HepG2 (cell line): ENCODE data around the gene ZSWIM5. TPM values are rescaled to one million over a fixed set of nuclear protein-coding genes. Genes with fewer than 3 reads are reported as not detected.
"Not testable (repeated sequence)": the region's sequence is repeated elsewhere in the genome, so short reads cannot be mapped to it uniquely, and the experiment has no call there.

ENCODE experiments used
- ATAC-seq: fragments of 200-7000 bp; cut with Tn5 transposase; 3 replicates; pipeline ENCODE4 v1.9.1; 2020; ENCODE audit warnings: mild to moderate bottlenecking, moderate library complexity
- BruUV-seq: library from RNA; stranded (reverse); fragments of 400-500 nt; replicated peaks from 2 replicates; lab custom pipeline; 2021; lab: Mats Ljungman, UMichigan
- CTCF ChIA-PET: fragments of 300-600 bp; formaldehyde crosslinking; extraction: SDS; loops from one replicate; lab custom pipeline; 2021; ENCODE audit warnings: low total read pairs, inconsistent platforms, low intra/inter-chr PET ratio; lab: Yijun Ruan, JAX
- POLR2A ChIA-PET: fragments of 350-600 bp; sonication (Branson Sonifier 250); formaldehyde crosslinking; loops from one replicate; lab custom pipeline; 2020; ENCODE audit warnings: antibody characterized with exemption, inconsistent platforms; lab: Yijun Ruan, JAX
- DNase-seq: peaks from one replicate; pipeline ENCODE4 v3.0.0-alpha.2; 2015; ENCODE audit warnings: low spot score
- FAIRE-seq: peaks from 3 replicates; lab custom pipeline; 2011; peaks lifted over from hg19 to GRCh38; lab: Jason Lieb, UNC
- H2AFZ ChIP-seq: one replicate; pipeline ENCODE4 v1.6.1; 2011; ENCODE audit warnings: low read length, inconsistent platforms
- H3K27ac ChIP-seq: fragments of 300-600 bp; 3 replicates; pipeline ENCODE4 v1.8.0; 2011; ENCODE audit warnings: mixed run types, mild to moderate bottlenecking, mixed read lengths, low read length, inconsistent platforms; ENCODE audit not compliant: insufficient read depth; ENCODE audit errors: extremely low read length
- H3K27me3 ChIP-seq, 2 experiments: fragments of 200-600 bp in 1 of 2; 2 replicates in 1 of 2; 3 replicates in 1 of 2; pipeline versions ENCODE4 v1.6.0 to v1.8.0; 2011; ENCODE audit warnings: low read length in 2 of 2, mild to moderate bottlenecking in 2 of 2, moderate library complexity in 2 of 2, inconsistent platforms in 1 of 2; ENCODE audit not compliant: insufficient read depth in 2 of 2, control insufficient read depth in 1 of 2
- H3K36me3 ChIP-seq, 2 experiments: fragments of 200-600 bp in 1 of 2; replicated peaks in 1 of 2; 2 replicates in 1 of 2; 3 replicates in 1 of 2; pipeline versions ENCODE4 v1.5.1 to v1.8.0; 2011; ENCODE audit warnings: low read length in 2 of 2, inconsistent platforms in 1 of 2; ENCODE audit not compliant: insufficient read depth in 2 of 2, control insufficient read depth in 1 of 2
- H3K4me1 ChIP-seq: 2 replicates; pipeline ENCODE4 v1.5.1; 2012; ENCODE audit warnings: low read length, inconsistent platforms; ENCODE audit not compliant: insufficient read depth
- H3K4me2 ChIP-seq: 2 replicates; pipeline ENCODE4 v1.6.0; 2011; ENCODE audit warnings: low read depth, low read length, inconsistent platforms
- H3K4me3 ChIP-seq, 3 experiments: fragments of 200-600 bp in 1 of 3; sonication (generic), shearing (Covaris generic) in 1 of 3; replicated peaks in 1 of 3; 2 replicates each; pipeline ENCODE4 v1.5.1; 2011 to 2016; ENCODE audit warnings: low read length in 3 of 3, inconsistent platforms in 2 of 3, low read depth in 2 of 3, mild to moderate bottlenecking in 2 of 3, control low read depth in 1 of 3, mixed read lengths in 1 of 3; ENCODE audit not compliant: insufficient read depth in 1 of 3
- H3K79me2 ChIP-seq: one replicate; pipeline ENCODE4 v1.6.1; 2011; ENCODE audit warnings: low read length, inconsistent platforms; ENCODE audit not compliant: insufficient read depth
- H3K9ac ChIP-seq: 2 replicates; pipeline ENCODE4 v1.6.0; 2011; ENCODE audit warnings: mild to moderate bottlenecking, low read depth, low read length, inconsistent platforms; ENCODE audit not compliant: insufficient read depth
- H3K9me3 ChIP-seq: 2 replicates; pipeline ENCODE4 v1.5.1; 2012; ENCODE audit warnings: mild to moderate bottlenecking, low read length
- H4K20me1 ChIP-seq: 2 replicates; pipeline ENCODE4 v1.6.0; 2011; ENCODE audit warnings: inconsistent platforms, mild to moderate bottlenecking, low read length, moderate library complexity; ENCODE audit not compliant: insufficient read depth
- ISL2 ChIP-seq: sonication (generic); formaldehyde crosslinking; IDR thresholded peaks from 2 replicates; pipeline ENCODE4 v1.5.0; 2020; ENCODE audit warnings: missing genetic modification reagents
- KLF15 ChIP-seq: sonication (generic); formaldehyde crosslinking; IDR thresholded peaks from 2 replicates; pipeline ENCODE4 v1.8.1; 2023; ENCODE audit warnings: borderline replicate concordance, mild to moderate bottlenecking, inconsistent platforms, missing genetic modification reagents, mixed read lengths
- TEAD3 ChIP-seq: optimal IDR thresholded peaks from 2 replicates; pipeline ENCODE3; 2016; ENCODE audit warnings: borderline replicate concordance
- ZNF225 ChIP-seq: sonication (generic); formaldehyde crosslinking; IDR thresholded peaks from 2 replicates; pipeline ENCODE4 v1.4.0; 2020; ENCODE audit warnings: mild to moderate bottlenecking, missing genetic modification reagents
- WGBS: methylation state at CpG from one replicate; pipeline ENCODE4 v1.1.6; 2017; ENCODE audit warnings: low lambda C conversion rate; 5-methylcytosine and 5-hydroxymethylcytosine counted together
- in situ Hi-C: cut with HindIII; loops from 2 replicates; pipeline ENCODE4 v1.10.0; 2017; ENCODE audit warnings: low pct_unique_long_range_greater_than_20kb; ENCODE audit not compliant: extremely low pct_ligation_motif_present
- intact Hi-C: fragments of 100-400 bp; cut with micrococcal nuclease; formaldehyde crosslinking; loops from one replicate; pipeline ENCODE4 v1.10.0; 2022; ENCODE audit not compliant: unreplicated experiment
- polyA plus RNA-seq, 8 experiments: library from polyadenylated mRNA; depleted of rRNA in 3 of 8; stranded (reverse) in 7 of 8; unstranded in 1 of 8; fragments of >200 nt; fragmentation: Illumina TruSeq in 4 of 8; extraction: Trizol in 4 of 8; gene quantifications; 2 replicates each; pipeline versions ENCODE4 v1.2.1 to v1.2.3, GENCODE V29; 2011 to 2016; ENCODE audit warnings: low read depth in 4 of 8, missing spikeins in 1 of 8, mixed read lengths in 1 of 8; ENCODE audit not compliant: insufficient read depth in 1 of 8
- total RNA-seq, 5 experiments: library from RNA; depleted of rRNA; stranded (reverse); fragments of >200 nt; fragmentation: Illumina TruSeq; extraction: Trizol; gene quantifications; 2 replicates each; pipeline ENCODE4 v1.2.3, GENCODE V29; 2016; ENCODE audit warnings: low read depth in 1 of 5
- TF ChIP-seq, protein P1 (sequence below): sonication (generic); formaldehyde crosslinking; IDR thresholded peaks from 2 replicates; pipeline ENCODE4 v1.8.0; 2022; ENCODE audit warnings: mild to moderate bottlenecking, missing genetic modification reagents; ENCODE audit not compliant: insufficient replicate concordance

The ZSWIM5 gene
- total and polyA plus RNA-seq, 2 of the 13 experiments (the other 11 are each of a cell fraction or from before 2014, with no cell fraction given), result 11.0 to 20.6 TPM

DNA sequence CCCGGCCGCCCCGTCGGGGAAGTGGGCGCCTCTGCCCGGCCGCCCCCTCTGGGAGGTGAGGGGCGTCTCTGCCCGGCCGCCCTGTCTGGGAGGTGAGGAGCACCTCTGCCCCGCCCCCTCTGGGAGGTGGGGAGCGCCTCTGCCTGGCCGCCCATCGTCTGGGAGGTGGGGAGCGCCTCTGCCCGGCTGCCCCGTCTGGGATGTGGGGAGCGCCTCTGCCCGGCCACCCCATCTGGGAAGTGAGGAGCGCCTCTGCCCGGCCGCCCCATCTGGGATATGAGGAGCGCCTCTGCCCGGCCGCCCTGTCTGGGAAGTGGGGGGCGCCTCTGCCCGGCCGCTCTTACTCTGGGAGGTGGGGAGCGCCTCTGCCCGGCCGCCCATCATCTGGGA is 100.3 kb downstream of the ZSWIM5 start:
- Histone ChIP-seq H3K4me1 (peaks cover 73% of the 10 kb centered on the region), H3K27ac (peak overlapping the region; percentile 35)
- POLR2A ChIA-PET, H3K79me2 ChIP-seq, H3K36me3 ChIP-seq, H3K4me2 ChIP-seq, H4K20me1 ChIP-seq, ATAC-seq, H3K9ac ChIP-seq, H2AFZ ChIP-seq, DNase-seq, CTCF ChIA-PET, intact Hi-C loops, BruUV-seq, in situ Hi-C loops, H3K4me3 ChIP-seq, FAIRE-seq, H3K9me3 ChIP-seq, H3K27me3 ChIP-seq: not testable (repeated sequence)
- 100% methylated on average over 10 of the region's 31 CpGs for WGBS

- CTCF ChIA-PET, BruUV-seq, H3K27ac ChIP-seq, H2AFZ ChIP-seq, H3K9ac ChIP-seq, H3K27me3 ChIP-seq, in situ Hi-C loops, H3K4me3 ChIP-seq, H4K20me1 ChIP-seq, intact Hi-C loops, POLR2A ChIA-PET, ATAC-seq, FAIRE-seq, H3K79me2 ChIP-seq, H3K9me3 ChIP-seq, H3K36me3 ChIP-seq, DNase-seq, H3K4me2 ChIP-seq: not testable (repeated sequence)
- WGBS, result over 99% methylated on average over 31 of the region's 43 CpGs
- H3K4me1 ChIP-seq, result peaks cover 68% of the 10 kb centered on the region
Measured at GRCh38 chr1:45105486-45106155, 100.8 kb downstream of the ZSWIM5 start.

- POLR2A ChIA-PET, result no interaction called here
- no peak for TF ChIP-seq KLF15 (CRISPR knock-in tag)
- TF ChIP-seq, protein P1, sequence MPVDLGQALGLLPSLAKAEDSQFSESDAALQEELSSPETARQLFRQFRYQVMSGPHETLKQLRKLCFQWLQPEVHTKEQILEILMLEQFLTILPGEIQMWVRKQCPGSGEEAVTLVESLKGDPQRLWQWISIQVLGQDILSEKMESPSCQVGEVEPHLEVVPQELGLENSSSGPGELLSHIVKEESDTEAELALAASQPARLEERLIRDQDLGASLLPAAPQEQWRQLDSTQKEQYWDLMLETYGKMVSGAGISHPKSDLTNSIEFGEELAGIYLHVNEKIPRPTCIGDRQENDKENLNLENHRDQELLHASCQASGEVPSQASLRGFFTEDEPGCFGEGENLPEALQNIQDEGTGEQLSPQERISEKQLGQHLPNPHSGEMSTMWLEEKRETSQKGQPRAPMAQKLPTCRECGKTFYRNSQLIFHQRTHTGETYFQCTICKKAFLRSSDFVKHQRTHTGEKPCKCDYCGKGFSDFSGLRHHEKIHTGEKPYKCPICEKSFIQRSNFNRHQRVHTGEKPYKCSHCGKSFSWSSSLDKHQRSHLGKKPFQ (CRISPR knock-in tag), result peak; percentile 28
- TF ChIP-seq TEAD3 (CRISPR knock-in tag), result peak; percentile 54
- no peak for TF ChIP-seq ZNF225 (CRISPR knock-in tag)
- no peak for TF ChIP-seq ISL2 (CRISPR knock-in tag)
Measured at GRCh38 chr1:45103534-45103933, 102.9 kb downstream of the ZSWIM5 start.

More at GRCh38 chr1:45103534-45103933, 102.9 kb downstream of the ZSWIM5 start:
- no peak overlapping the region for H3K9ac ChIP-seq
- no peak overlapping the region for H2AFZ ChIP-seq
- ATAC-seq (peak; percentile 84), FAIRE-seq (no peak), DNase-seq (peak; percentile 41)
- intact Hi-C loops (no loop called here), in situ Hi-C loops (no loop called here)
- H3K4me3 ChIP-seq, result no peak overlapping the region
- CTCF ChIA-PET, result no interaction called here
- no peaks in the 10 kb centered on the region for H4K20me1 ChIP-seq
- BruUV-seq, result no TSS peak
- H3K27ac ChIP-seq, result peak overlapping the region; percentile 36
- H3K4me2 ChIP-seq, result no peak overlapping the region
- no peaks in the 10 kb centered on the region for H3K36me3 ChIP-seq
- H3K4me1 ChIP-seq, result peaks cover 51% of the 10 kb centered on the region
- no peaks in the 10 kb centered on the region for H3K9me3 ChIP-seq
- H3K79me2 ChIP-seq, result no peaks in the 10 kb centered on the region
- H3K27me3 ChIP-seq, result no peaks in the 10 kb centered on the region
